Right hindlimb (tissue), 1 donor: ENCODE data around the gene ATP1A1.

Source experiments
- DNase-seq: peaks from one replicate; pipeline ENCODE4 v3.0.0-alpha.2; 2018

Gene ATP1A1

DNA sequence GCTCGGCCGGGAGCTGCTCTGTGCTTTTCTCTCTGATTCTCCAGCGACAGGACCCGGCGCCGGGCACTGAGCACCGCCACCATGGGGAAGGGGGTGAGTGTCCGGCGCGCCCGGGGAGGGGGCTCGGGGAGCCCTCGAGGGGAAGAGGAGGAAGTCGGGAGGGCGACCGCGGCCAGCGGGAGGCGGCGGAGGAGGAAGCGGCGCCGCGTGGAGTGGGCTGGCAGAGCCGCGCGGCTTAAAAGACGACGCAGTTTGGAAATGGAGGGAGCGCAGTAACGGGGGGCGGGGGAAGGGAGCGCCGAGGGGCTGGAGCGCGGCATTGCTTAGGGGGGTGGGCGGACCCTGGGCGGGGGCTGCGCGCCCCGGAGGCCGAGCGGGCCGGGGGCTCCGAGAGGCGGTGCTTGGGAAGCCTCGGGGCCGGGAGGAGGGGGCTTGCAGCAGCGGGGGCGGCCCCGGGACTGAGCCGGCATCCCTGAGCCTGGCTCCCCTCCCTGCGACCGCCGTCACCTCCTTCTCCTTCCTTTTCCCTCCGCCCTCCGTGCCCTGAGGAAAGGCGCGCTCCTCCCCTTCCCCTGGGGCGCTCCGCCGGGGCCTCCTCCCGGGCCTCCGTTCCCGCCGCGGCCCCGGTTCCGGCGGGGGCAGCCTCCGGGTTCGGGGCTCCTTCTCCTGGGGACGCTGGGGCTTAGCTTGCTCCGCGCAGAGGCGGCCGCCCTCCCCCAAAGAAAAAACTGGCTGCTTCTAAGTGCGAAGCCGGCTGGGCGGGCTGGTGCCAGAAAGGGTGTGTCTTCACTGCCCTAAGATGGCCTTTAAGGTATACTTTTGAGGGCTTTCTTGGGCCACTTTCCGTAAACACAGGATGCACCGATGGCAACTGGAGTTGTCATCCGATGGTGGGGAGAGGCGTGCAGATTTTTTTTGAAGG is 648 bp downstream of the ATP1A1 start:
- peak; percentile 79 for DNase-seq

DNA sequence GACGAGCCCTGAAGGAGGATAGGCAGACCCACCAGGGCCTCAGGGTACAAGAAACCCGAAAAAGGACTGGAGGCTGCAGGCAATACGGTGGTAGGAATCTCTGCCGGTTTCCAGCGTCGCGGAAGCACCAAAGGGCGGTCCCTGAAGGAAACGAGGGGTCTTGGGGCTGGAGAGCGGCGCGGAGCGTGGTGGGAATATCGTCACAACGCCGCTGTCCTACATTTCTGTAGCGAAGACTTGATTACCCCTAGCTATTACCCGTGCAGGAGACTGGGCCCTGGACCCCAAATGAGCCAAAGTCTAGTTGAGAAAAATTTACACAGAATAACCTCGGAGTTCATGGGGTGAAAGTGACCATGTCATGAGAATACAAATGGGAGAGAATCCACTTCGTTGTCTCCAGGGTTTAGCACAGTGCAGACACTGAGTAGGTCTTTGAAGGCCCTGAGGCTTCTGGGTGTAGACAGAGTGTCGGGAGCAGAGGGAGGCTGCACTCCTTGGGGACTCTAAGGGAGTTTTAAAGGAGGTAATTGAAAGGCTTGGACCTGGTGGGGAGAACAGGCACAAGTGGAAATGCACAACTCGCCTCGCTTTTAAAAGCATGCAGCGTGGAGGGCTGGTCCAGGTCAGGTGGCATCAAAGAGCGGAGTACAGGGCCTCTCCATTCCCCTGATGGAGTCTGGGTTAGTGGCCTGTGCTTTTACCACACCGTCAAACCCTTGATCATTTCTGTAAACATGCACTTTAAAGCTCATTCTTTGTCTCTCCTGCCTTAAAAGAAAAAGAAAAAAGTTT is 1.5 kb downstream of the ATP1A1 start:
- DNase-seq, result no peak

DNA sequence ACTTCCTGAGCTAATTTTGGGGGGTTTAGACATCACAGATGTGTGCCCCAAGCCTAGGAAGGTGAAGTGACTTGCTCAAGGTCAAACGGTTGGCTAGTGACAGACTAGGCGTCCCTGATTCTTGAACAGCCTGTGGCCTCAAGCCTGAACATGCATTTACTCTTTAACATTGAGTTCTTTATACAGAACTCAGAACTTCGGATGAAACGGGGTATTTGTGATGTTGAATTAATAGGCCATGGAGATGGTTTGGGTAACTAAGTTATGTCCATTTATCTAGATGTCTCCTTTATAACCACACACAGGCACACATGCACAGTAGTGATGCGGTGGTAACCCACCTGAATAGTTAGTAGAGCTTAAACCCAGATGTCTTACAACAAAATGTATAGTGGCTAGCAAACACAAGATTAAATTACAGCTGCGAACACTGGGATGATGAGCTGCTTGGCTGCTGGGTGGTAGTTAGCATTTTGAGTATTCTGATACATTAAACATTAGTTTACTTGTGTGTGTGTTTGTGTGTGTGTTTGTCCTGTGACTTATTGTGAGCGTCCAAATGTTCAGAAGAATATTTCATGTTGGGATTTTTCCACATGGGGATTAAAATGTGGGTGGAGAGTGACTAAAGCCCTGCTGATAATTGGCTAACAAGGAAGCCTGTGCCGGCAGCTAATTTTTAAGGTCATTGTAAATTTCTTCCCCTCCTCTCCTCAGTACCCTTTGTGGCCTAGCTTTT is 2.3 kb downstream of the ATP1A1 start:
- no peak for DNase-seq

DNA sequence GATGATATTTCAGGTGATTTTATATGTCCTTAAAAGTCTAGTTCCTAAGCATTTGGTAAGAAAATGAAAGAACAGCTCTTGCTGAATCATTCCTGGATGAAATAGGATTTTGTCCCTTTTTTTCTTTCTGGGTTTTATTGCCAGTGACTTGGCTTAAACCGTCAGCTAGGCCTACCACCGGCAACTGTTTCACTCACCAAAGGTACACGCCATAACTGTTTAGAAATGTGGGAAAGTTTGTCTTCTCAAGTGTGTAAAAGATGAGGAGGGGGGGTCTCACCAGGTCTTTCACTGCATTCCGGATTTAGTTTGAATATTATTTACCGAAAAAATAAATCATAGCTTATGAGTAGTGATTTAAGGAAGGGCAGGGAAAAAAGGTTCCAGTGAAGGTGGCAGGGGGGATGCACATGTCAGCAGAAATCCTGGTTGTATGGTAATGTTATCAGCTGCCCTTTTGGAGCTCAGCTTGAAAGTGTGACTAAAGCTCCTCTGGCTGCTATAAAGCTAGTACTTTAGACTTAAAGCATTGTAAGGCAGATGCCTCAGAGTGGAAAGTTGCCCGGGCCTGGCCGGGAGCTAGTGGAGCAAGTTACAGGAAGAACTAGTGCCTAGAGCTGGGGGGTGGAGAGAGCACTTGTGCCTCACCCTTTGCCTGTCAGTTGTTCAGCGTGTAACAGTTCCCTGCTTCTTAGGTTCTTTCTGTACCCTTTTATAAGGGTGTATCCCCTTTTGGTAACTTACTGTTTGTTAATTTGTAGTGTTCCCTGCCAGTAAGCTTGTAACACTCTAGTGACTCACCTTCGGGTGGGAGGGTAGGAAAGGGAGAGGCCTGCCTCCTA is 3.1 kb downstream of the ATP1A1 start:
- DNase-seq, result peak; percentile 77

DNA sequence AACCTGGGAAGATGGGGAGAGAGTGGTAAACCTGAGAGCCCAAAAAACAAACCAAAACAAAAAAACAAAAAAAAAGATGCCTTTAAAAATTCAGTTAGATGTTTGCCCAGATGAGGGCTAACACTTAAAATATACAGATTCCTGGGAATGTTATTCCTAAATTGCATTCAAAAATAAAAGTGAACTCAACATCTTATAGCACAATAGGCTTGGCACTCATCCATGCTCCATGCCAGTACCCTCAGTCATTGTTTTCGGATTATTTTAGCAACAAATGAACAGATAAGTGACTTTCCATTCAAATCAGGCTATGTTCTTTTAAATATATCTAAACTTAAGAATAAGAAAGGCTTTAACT is 3.7 kb downstream of the ATP1A1 start:
- no peak for DNase-seq

DNA sequence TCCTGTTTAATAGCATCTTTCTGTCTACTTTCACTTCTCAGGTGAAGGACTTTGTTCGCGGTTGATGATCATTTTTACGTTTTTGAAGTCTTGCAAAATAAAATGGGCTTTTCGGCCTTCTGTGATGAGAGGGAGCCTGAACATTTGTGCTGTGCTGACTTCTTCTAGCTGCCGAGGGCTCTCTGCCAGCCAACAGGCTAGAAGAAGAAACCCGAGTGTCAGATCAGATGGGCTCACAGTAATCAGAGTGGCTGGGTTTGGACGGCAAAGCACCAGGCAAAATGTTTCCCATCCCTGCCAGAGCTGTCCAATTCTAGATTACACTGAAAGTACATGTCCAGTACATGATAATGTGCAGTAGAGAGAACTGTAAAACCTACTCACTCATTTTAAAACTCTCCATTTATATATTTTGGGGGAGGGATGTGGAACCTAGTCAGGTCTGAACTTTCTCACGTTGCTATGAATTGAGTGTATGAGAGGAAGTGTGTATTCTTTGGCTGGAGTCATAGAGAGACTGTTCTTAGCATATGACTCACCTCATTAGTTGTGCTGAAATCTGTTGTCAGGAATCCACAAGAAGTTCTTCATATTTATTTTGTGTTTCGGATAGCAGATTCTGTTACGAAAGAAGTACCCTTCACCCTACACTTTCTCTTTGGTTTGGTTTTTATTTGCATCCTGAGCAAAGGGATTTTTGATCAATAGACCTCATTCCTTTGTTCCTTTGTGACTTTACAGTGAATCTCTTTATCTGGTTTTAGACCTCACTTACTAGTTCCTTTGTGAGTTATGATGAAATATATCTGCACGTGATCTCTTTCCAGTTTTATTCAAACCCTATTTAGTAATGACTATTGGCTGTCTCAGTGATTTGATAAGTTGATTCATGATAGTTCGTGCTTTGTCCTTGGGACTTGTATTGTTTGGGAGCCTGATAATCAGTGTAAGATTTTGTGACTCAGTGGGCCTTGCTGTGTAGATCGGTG is 4.8 kb downstream of the ATP1A1 start:
- peak; percentile 61 for DNase-seq

DNA sequence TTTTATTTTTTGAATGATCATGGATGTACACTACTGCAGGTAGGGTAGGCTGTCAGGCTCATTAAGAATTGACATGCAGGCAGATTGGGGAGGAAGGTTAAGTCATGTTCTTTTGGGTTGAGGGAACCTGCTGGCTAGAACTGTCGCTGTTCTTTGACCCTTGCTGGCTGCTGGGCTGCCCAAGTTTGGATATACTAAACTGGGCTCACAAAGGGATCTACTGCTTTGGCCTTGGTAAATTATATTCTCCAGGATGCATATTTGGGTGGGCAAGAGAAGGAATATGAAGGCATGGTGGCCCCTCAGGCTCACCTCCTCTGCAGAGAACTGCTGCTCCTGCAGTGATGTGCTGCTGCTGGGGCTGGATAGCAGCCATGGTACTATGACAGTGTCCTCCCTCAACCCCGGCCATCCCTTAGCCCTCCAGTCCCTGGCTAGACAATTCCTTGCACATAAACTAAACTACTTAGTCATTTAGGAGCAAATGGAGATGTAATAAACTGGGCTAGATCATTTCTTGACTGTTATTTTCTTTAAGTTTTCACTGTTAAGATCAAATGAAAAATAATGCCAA is 6.1 kb downstream of the ATP1A1 start:
- DNase-seq, result no peak

DNA sequence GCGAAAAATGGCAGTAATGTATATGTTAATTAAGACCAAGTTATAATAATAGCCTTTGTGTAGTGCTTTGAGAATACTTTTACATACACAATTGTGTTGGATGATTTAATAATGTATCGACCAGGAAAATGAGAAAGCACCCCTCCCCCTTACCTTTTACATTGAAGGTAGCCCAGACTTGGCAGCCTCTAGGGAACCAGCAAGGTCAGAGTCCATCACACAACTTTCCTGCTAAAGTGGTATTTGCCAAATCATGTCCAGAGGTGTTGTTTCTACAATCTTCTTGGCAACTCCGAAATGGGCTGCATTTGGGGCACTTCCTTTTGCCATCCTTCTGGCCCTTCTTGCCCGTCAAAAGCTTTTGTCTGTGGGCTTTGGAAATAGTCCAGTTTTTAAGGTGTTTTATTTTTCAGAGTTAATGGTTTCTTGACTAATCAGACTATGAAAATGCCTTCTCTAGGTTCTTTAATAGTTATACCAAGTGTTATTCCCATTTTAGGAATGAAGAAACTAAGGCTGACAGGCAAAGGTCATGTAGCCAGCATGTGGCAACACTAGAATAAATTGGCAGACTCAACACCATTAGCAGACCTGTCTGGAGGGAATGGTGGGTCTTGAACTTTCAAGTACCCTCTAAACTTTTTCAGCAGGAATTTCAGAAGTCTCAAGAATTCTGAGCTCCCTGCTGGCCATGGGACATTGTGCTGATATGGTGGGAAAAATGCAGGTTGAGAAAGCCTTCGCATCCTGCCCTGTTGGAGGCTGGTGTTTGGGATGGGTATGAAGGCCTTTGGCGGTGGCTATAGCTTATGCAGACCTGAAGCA is 6.8 kb downstream of the ATP1A1 start:
- no peak for DNase-seq

DNA sequence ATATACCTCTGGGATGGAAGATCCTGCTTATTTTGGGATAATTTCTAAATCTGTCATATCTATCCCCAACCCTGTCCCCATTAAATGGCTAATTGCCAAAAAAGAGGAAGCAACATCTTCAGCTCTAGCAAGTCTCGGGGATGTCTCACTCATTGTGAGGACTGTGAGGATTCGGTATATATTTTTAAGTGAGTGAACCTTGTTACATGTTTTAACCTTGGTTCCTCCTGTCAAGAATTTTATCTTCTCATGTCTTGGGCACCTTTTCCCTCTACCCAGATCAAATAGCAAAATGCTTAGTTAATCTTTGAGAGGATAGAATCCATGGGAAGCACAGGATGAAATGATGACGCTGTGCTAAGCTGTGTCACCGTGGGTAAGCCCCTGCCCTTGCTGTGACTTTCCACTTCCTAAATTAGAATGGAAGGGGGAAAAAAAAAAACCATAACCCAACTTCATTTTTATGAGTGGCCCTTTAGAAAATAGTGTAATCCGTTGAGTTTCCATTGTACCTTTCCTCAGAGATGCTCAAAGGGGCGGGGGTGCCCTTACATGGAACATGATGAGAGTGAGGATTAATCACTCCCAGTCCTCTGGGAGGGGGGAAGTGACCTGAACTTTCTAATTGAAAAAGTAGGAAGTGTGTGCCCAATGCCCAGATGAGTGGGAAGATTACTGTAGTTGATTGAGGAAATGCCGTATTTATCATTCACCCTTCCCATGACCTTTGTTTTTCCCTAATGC is 7.6 kb downstream of the ATP1A1 start:
- DNase-seq, result no peak

DNA sequence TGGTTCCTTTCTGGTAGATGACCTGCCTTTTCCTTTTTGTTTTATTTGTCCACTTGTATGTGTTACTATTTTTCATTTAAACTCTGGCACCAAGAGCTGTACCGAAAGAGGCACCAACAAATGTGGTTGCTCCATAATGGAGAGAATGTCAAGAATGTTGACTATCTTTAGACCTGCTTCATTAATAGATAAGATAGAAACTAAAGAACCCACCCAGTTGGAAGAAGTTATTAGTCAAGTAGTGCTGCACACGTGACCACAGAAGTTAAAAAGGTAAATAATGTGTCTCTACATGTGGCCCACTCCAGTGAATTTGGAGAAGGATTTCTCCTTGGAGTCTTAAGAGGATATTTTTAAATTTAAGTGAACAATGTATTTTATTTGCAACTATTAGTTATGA is 9.3 kb downstream of the ATP1A1 start:
- DNase-seq, result no peak

DNA sequence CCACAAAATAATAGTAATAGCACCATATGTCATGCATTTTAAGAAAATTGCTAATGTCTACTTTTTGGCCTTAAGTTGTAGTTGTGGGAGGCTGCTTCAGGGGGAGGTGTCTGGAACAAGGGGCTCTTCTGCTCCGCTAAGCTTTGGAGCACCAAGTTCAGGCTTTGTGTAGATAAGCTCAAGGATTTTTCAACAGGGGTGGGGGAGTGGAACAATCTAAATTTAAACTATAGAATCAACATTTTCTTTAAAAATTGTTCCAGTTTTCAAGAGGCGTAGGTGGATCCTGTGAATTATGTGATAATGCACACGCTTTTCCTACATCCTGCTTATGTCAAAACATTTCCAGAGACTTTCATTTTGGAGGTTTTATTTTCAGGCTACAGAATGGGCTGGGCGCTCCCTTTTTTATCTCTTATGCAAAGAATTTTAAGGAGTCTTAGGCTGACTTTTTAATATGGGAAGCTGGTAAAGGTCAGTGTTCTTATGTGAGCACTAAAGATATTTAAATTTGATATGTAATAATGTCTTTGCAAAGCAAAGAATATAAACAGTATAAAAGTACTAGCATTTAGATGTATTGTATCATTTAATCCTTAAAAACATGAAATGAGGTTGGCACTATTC is 9.9 kb downstream of the ATP1A1 start:
- no peak for DNase-seq

DNA sequence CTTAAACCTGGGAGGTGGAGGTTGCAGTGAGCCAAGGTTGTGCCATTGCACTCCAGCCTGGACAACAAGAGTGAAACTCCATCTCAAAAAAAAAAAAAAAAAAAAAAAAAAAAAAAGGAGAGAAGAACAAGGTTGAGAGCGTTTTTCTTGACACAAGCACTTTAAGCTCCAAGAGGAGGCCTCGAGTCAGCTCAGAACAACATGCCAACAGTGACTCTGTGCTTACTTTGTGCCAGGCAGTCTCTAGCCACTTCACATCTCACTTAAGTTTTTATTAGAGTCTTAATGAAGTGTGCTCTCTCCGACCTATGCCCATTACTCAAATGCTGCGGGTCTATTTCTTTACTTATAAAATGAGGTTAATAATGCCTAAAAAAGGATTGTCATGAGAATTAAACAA is 13.0 kb downstream of the ATP1A1 start:
- DNase-seq, result no peak

DNA sequence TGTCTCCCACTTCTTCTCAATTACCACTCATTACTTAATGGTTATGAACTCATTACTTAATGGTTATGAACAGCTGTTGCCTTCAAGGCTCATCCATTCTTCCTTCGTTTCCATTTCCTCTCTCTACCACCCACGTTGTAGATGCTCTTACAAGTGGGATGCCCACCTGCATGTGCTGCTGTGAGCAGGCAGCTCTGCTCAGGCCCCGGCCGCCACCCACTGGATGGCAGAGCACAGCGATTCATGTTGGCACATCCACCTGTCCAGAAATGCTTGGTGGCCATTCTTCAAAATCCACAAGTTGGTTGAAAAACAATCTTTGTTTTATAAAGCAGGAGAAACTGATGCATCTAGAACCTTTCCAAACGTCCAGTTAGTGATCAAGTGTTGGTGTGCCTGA is 14.5 kb downstream of the ATP1A1 start:
- DNase-seq, result no peak

DNA sequence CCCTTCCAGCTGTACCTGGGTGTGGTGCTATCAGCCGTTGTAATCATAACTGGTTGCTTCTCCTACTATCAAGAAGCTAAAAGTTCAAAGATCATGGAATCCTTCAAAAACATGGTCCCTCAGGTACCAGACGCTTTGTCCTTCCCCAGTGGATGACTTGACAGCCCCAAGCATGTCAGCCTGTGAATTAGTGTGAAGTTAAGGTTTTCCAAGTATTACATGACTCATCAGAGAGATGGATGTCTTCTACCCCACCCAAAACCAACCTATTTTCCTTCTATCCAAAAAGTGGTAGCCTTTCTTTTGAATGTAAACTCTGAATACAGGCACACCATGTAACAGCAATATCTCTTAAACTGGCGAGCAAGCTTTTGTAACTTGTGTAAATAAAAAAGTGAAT is 15.1 kb downstream of the ATP1A1 start:
- no peak for DNase-seq

DNA sequence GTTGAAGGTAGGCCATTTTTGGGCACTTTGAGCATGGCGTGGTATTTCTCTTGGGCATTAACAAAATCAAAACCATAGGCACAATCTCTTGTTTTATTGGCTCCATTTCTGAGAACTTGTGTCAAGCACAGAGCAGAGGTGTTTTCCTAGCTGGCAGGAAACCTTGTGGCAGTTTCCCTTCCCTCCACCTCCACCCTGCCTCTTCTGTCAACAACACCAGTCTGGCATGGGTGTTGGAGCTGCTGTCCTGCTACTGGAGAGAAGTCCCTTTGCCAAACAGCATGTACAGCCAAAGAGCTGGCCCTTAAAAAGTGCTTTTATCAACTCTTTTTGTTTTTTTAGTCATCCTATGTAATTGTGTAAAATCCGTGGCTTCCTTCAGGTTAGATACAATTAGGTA is 16.0 kb downstream of the ATP1A1 start:
- DNase-seq, result no peak

DNA sequence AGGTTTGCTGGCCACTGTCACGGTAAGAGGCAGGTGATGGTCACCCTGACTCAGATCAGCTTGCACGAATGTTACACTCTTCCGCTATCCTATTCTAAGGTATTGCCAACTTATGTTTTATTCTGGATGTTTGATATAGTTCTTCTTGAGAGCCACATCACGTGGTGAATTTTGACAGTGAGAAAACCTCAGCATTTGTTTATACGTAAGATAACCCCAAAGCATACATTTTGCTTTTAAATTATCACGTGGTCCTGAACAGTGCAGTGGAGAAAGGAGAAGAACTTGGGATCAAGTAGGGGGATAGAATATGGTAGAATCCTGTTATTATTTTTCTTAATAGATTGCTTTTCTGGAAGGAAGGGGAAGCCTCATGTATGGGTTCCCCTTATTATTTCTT is 16.6 kb downstream of the ATP1A1 start:
- no peak for DNase-seq

DNA sequence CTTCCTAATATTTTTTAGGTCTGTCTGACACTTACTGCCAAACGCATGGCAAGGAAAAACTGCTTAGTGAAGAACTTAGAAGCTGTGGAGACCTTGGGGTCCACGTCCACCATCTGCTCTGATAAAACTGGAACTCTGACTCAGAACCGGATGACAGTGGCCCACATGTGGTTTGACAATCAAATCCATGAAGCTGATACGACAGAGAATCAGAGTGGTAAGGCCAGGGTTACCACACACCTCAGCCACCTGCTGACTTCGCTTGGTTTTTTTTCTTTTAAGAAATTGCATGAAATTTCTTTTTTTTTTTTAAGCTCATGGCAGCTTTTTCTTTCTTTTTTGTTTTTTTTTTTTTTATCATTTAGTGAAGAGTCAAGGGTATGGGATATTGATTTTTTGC is 17.2 kb downstream of the ATP1A1 start:
- no peak for DNase-seq

DNA sequence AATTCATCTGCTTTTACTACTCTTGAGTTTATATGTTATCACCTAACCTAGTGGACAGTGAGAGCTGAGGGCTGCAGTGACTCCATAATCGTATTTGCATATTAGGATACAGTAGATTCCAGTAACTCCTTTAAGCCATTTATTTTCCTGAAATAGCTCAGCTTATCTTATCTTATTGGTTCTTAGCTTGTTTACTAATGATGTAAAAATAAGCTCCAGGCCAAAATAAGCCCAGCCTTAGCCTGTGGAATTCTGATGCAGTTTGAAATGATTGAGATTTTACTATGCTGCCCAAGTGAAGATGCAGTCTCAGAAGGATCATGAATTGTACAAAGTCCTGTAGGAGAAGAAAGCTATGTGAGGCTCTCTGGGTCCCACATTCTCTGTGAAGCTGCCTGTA is 18.1 kb downstream of the ATP1A1 start:
- no peak for DNase-seq
